Smooth muscle cell (in vitro differentiated cells): Measurements from ENCODE around the gene MEAK7. TPM values are rescaled to one million over a fixed set of nuclear protein-coding genes. Genes with fewer than 3 reads are reported as not detected.

Experiments used
- DNase-seq: peaks from one replicate; lab custom pipeline; 2025; ENCODE audit not compliant: unreplicated experiment; lab: John Stamatoyannopoulos, UW
- H2AFZ ChIP-seq: fragments of 200-600 bp; sonication (generic); 2 replicates; pipeline ENCODE4 v1.6.0; 2016; ENCODE audit warnings: antibody characterized with exemption, low read depth, mild to moderate bottlenecking
- H3F3A ChIP-seq: fragments of 200-600 bp; sonication (generic); 2 replicates; pipeline ENCODE4 v1.6.0; 2017; ENCODE audit warnings: antibody characterized with exemption, low read depth
- H3K27ac ChIP-seq: fragments of 200-600 bp; sonication (generic); 2 replicates; pipeline ENCODE4 v1.5.1; 2016; ENCODE audit warnings: low read depth, mild to moderate bottlenecking
- H3K27me3 ChIP-seq: fragments of 200-600 bp; sonication (generic); 2 replicates; pipeline ENCODE4 v1.6.1; 2016; ENCODE audit warnings: low read depth, mild to moderate bottlenecking
- H3K36me3 ChIP-seq: fragments of 200-600 bp; sonication (generic); 2 replicates; pipeline ENCODE4 v1.5.1; 2016; ENCODE audit warnings: low read depth
- H3K4me1 ChIP-seq: fragments of 200-600 bp; sonication (generic); 2 replicates; pipeline ENCODE4 v1.5.1; 2016; ENCODE audit warnings: low read depth
- H3K4me2 ChIP-seq: fragments of 200-600 bp; sonication (generic); 2 replicates; pipeline ENCODE4 v1.6.0; 2016; ENCODE audit warnings: mild to moderate bottlenecking
- H3K4me3 ChIP-seq: fragments of 200-600 bp; sonication (generic); 2 replicates; pipeline ENCODE4 v1.5.1; 2016; ENCODE audit warnings: mild to moderate bottlenecking
- H3K79me2 ChIP-seq: fragments of 200-600 bp; sonication (generic); 2 replicates; pipeline ENCODE4 v1.6.0; 2016; ENCODE audit warnings: low read depth, mild to moderate bottlenecking
- H3K9ac ChIP-seq: fragments of 200-600 bp; sonication (generic); 2 replicates; pipeline ENCODE4 v1.6.0; 2016; ENCODE audit warnings: low read depth
- H3K9me3 ChIP-seq: fragments of 200-600 bp; sonication (generic); replicated peaks from 2 replicates; pipeline ENCODE4 v1.5.1; 2016; ENCODE audit warnings: low read depth
- H4K20me1 ChIP-seq: fragments of 200-600 bp; sonication (generic); 2 replicates; pipeline ENCODE4 v1.6.0; 2016; ENCODE audit warnings: low read depth
- WGBS: methylation state at CpG from one replicate; pipeline ENCODE4 v1.1.7; 2016; ENCODE audit warnings: low lambda C conversion rate; 5-methylcytosine and 5-hydroxymethylcytosine counted together
- polyA plus RNA-seq: library from polyadenylated mRNA; unstranded; fragments of >200 nt; fragmentation: Nextera tagmentation; extraction: Ambion mirVana; gene quantifications from 2 replicates; pipeline ENCODE4 v1.2.1, GENCODE V29; 2016
- total RNA-seq: library from RNA; depleted of rRNA; stranded (reverse); fragments of >200 nt; gene quantifications from 2 replicates; pipeline ENCODE4 v1.2.3, GENCODE V29; 2014
- TF ChIP-seq, protein P1 (sequence below): fragments of 200-600 bp; sonication (generic); IDR thresholded peaks from 2 replicates; pipeline ENCODE4 v1.5.1; 2017; ENCODE audit warnings: borderline replicate concordance, mild to moderate bottlenecking, antibody characterized with exemption; ENCODE audit not compliant: insufficient read depth, poor library complexity, severe bottlenecking

MEAK7 gene
- total and polyA plus RNA-seq, 2 experiments from 2014 or later = 26.4 to 32.1 TPM

DNA sequence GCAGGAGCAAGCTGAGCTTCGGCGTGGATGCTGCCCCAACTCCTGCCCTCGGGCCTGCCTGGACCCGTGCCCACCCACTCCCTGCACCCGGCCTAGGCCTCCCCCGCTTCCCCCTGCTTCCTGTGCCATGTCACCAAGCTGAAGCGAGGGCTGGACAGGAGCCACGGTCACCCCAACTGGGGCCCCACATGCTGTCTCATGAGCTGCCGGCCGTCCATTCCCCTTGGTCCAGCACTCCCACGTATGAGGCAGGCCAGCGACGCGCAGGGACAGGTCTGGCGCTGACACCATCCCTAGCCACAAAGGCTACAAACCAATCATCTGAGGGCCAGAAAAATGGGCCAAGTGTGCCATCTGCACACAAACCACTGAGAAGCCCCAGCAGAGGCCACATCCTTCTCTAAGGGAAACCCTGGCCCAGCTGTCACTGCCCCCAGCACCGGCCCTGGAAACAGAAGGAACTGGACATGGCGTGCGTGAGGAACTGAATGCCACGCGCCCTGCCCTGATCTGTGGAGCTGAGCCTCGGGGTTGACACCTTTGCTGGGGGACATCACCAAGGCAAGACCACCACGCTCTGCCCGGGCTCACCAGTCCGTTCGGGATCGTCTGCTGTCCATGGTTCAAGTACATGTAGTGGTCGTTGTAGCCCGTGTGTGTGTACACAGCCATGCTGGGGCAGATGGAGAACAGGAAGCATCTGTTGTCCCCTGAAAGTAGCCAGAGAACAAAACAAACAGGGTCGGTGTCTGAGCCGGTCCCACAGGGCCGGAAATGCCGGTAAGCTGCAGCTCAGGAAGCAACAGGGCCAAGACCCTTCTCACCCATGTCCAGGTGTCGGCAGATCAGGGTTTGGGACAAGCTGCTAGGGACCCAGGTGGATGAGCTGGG, 22.2 kb downstream of the MEAK7 start:
- H3K4me2 ChIP-seq = no peak overlapping the region
- 95% methylated on average over 32 of the region's 33 CpGs for WGBS
- no peaks in the 10 kb centered on the region for H3K27me3 ChIP-seq
- no peak overlapping the region for H3K27ac ChIP-seq
- H3K79me2 ChIP-seq = no peaks in the 10 kb centered on the region
- H3K9ac ChIP-seq = no peak overlapping the region
- H3F3A ChIP-seq = peaks cover 14% of the 10 kb centered on the region
- TF ChIP-seq, protein P1, sequence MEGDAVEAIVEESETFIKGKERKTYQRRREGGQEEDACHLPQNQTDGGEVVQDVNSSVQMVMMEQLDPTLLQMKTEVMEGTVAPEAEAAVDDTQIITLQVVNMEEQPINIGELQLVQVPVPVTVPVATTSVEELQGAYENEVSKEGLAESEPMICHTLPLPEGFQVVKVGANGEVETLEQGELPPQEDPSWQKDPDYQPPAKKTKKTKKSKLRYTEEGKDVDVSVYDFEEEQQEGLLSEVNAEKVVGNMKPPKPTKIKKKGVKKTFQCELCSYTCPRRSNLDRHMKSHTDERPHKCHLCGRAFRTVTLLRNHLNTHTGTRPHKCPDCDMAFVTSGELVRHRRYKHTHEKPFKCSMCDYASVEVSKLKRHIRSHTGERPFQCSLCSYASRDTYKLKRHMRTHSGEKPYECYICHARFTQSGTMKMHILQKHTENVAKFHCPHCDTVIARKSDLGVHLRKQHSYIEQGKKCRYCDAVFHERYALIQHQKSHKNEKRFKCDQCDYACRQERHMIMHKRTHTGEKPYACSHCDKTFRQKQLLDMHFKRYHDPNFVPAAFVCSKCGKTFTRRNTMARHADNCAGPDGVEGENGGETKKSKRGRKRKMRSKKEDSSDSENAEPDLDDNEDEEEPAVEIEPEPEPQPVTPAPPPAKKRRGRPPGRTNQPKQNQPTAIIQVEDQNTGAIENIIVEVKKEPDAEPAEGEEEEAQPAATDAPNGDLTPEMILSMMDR = no peak
- H3K9me3 ChIP-seq = no peaks in the 10 kb centered on the region
- no peak for DNase-seq
- no peak overlapping the region for H3K4me3 ChIP-seq
- H4K20me1 ChIP-seq = peaks cover 5% of the 10 kb centered on the region
- no peaks in the 10 kb centered on the region for H3K36me3 ChIP-seq
- no peaks in the 10 kb centered on the region for H3K4me1 ChIP-seq
- H2AFZ ChIP-seq = no peak overlapping the region

DNA sequence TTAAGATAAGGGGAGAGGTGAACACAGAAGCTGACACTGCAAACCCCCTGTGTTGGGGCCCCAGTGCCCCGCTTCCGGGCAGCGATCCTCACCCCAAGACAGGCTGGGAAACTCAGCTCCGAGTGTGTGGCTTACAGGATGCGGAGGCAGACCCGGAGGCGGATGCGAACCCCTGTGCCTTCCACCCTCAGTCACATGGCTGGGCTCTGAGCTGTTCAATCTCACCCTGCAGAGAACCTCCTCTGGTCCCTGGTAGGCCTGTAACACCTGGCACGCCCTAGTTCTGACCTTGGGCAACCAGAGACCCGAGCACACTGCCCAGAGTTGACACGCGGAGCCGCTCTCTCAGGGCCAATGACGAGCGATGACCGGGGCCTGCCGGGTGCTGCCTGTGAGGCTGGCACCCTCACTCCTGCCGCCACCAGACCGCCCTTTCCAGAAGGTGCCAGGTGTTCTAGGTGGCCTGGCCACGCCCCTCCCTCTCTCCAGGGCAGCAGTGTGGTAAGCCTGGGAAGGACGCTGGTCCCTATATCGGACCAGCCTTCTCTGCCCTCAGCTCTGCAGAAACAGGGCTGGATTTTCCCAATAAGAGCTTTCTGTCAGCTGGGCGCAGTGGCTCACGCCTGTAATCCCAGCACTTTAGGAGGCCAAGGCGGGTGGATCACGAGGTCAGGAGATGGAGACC, 23.3 kb downstream of the MEAK7 start:
- 98% methylated on average over 26 of the region's 26 CpGs for WGBS
- no peaks in the 10 kb centered on the region for H3K4me1 ChIP-seq
- no peaks in the 10 kb centered on the region for H3K9me3 ChIP-seq
- H3K36me3 ChIP-seq = no peaks in the 10 kb centered on the region
- no peak overlapping the region for H3K4me3 ChIP-seq
- no peak overlapping the region for H3K9ac ChIP-seq
- DNase-seq = no peak
- TF ChIP-seq, protein P1 = no peak
- no peak overlapping the region for H3K4me2 ChIP-seq
- no peaks in the 10 kb centered on the region for H3K79me2 ChIP-seq
- H3K27me3 ChIP-seq = no peaks in the 10 kb centered on the region
- H4K20me1 ChIP-seq = peaks cover 5% of the 10 kb centered on the region
- peaks cover 14% of the 10 kb centered on the region for H3F3A ChIP-seq
- H2AFZ ChIP-seq = no peak overlapping the region
- no peak overlapping the region for H3K27ac ChIP-seq

DNA sequence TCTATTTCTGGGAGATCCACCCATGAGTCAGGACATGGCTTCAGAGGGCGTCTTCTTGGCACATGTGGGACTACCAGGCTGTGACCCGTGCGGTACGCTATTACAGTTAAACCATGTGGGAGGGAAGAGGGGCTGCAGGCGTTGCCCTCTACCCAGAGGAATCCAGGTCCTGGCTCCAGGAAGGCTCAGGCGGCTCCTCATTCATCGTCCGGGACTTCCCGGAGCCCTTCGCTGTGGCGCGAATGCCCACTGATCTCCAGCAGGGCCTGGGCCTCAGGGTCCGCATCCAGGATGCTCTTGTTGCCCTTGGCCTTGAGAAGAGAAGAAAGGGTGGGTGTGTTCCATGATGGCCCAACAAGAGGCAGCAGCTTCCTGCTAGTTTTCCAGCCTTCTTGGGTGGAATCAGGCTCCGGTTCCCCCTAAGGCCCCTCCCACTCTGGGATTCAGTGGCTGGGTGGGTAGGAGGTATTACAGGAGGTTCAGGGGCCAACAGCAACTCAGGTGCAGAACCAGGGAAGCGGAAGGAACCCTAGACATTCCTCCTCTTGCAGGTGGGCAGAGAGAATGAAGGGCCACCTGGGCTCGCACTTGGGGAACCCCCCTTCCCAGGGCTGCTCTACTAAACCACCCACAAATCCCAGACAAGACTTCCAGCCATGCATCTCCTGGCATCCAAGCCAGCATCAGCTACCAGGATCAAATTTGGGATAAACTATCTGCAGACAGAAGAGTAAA, 24.6 kb downstream of the MEAK7 start:
- no peak overlapping the region for H2AFZ ChIP-seq
- WGBS = 98% methylated on average over 16 of the region's 16 CpGs
- H3K27me3 ChIP-seq = no peaks in the 10 kb centered on the region
- no peak overlapping the region for H3K4me2 ChIP-seq
- H3K79me2 ChIP-seq = no peaks in the 10 kb centered on the region
- no peaks in the 10 kb centered on the region for H3K4me1 ChIP-seq
- no peak overlapping the region for H3K27ac ChIP-seq
- H4K20me1 ChIP-seq = peaks cover 5% of the 10 kb centered on the region
- peaks cover 14% of the 10 kb centered on the region for H3F3A ChIP-seq
- no peaks in the 10 kb centered on the region for H3K36me3 ChIP-seq
- no peak overlapping the region for H3K9ac ChIP-seq
- TF ChIP-seq, protein P1 = no peak
- no peak for DNase-seq
- H3K4me3 ChIP-seq = no peak overlapping the region
- H3K9me3 ChIP-seq = no peaks in the 10 kb centered on the region
